B cell (primary cell): ENCODE measurements around the gene TRPM2.

Experiments
- EZH2 ChIP-seq: IDR thresholded peaks from 2 replicates; pipeline ENCODE4 v1.6.1; 2012; ENCODE audit warnings: borderline replicate concordance, low read depth, mild to moderate bottlenecking, moderate library complexity, low read length; ENCODE audit not compliant: insufficient read depth, poor library complexity, severe bottlenecking
- TF ChIP-seq, protein P1 (sequence below): fragments of 200-600 bp; IDR thresholded peaks from one replicate; pipeline ENCODE4 v1.8.0; 2022; ENCODE audit warnings: antibody characterized with exemption, mild to moderate bottlenecking

DNA sequence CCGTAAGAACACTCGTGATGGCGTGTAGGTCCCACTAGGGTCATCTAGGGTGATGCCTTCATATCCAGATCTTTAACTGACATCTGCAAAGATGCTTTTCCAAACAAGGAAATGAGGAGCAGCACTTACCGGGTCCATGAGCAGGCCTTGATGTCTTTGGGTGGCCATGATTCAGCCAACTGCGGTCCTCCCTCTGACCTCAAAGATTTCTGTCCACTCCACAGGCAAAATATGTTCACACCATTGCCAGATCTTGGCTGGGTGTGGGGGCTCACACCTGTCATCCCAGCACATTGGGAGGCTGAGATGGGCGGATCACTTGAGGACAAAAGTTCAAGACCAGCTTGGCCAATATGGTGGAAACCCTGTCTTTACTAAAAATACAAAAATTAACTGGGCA, 18.2 kb downstream of the TRPM2 start:
- TF ChIP-seq, protein P1, sequence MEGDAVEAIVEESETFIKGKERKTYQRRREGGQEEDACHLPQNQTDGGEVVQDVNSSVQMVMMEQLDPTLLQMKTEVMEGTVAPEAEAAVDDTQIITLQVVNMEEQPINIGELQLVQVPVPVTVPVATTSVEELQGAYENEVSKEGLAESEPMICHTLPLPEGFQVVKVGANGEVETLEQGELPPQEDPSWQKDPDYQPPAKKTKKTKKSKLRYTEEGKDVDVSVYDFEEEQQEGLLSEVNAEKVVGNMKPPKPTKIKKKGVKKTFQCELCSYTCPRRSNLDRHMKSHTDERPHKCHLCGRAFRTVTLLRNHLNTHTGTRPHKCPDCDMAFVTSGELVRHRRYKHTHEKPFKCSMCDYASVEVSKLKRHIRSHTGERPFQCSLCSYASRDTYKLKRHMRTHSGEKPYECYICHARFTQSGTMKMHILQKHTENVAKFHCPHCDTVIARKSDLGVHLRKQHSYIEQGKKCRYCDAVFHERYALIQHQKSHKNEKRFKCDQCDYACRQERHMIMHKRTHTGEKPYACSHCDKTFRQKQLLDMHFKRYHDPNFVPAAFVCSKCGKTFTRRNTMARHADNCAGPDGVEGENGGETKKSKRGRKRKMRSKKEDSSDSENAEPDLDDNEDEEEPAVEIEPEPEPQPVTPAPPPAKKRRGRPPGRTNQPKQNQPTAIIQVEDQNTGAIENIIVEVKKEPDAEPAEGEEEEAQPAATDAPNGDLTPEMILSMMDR, result no peak
- no peak for TF ChIP-seq EZH2
